HCT116 (cell line): ENCODE measurements around the gene IRAK4.

Experiments used
- ATF3 ChIP-seq: IDR thresholded peaks from 2 replicates; pipeline ENCODE4 v1.6.1; 2012
- CEBPB ChIP-seq: IDR thresholded peaks from 2 replicates; pipeline ENCODE4 v1.6.1; 2012; ENCODE audit warnings: low read depth
- CTCF ChIP-seq, 3 experiments: fragments of 200-600 bp in 1 of 3; sonication (generic) in 1 of 3; IDR thresholded peaks in 2 of 3; conservative IDR thresholded peaks in 1 of 3; 2 replicates each; pipeline ENCODE4 v1.5.1; 2012 to 2017; ENCODE audit warnings: low read depth in 2 of 3, low read length in 2 of 3, antibody characterized with exemption in 1 of 3, borderline replicate concordance in 1 of 3, control low read depth in 1 of 3, mild to moderate bottlenecking in 1 of 3, mixed read lengths in 1 of 3, mixed run types in 1 of 3, moderate library complexity in 1 of 3; ENCODE audit not compliant: insufficient read depth in 1 of 3
- EZH2 ChIP-seq: fragments of 200-600 bp; sonication (generic); IDR thresholded peaks from 2 replicates; pipeline ENCODE4 v1.6.1; 2017; ENCODE audit warnings: antibody characterized with exemption, mixed run types
- MAX ChIP-seq: IDR thresholded peaks from 2 replicates; pipeline ENCODE4 v1.6.1; 2012
- POLR2AphosphoS5 ChIP-seq: IDR thresholded peaks from 2 replicates; pipeline ENCODE4 v1.6.1; 2011; ENCODE audit warnings: mild to moderate bottlenecking, low read depth, low read length, moderate library complexity
- REST ChIP-seq: IDR thresholded peaks from 2 replicates; pipeline ENCODE4 v1.6.1; 2012; ENCODE audit warnings: low read depth
- SP1 ChIP-seq: IDR thresholded peaks from 2 replicates; pipeline ENCODE4 v1.6.1; 2012; ENCODE audit warnings: low read depth

- TF ChIP-seq CTCF (IDR thresholded peaks at IDR 0.05 in 2 of 3, conservative IDR thresholded peaks at IDR 0.05 in 1 of 3; ENCODE audit: borderline replicate concordance in 1 of 3, insufficient read depth in 1 of 3, low read depth in 2 of 3, low read length in 2 of 3) (no peak), REST (no peak), EZH2 (no peak), SP1 (no peak), POLR2AphosphoS5 (no peak), MAX (no peak), CEBPB (no peak), ATF3 (no peak)
Measured at GRCh38 chr12:43742106-43742505, 16.6 kb upstream of the IRAK4 start.
